GM18907 (cell line): ENCODE data around the gene SCYL1.
A peak's percentile ranks its signal among the peaks of the same experiment; 100 is the strongest.

Experiments used
- ATAC-seq: cut with Tn5 transposase; IDR thresholded peaks from one replicate; pipeline ENCODE4 v1.9.1; 2021; ENCODE audit warnings: mild to moderate bottlenecking, moderate library complexity; ENCODE audit not compliant: unreplicated experiment

The SCYL1 gene

GRCh38 chr11:65492637-65493366 lies 32.1 kb upstream of the SCYL1 start:
- ATAC-seq = peak; percentile 21

GRCh38 chr11:65493367-65494176 lies 31.3 kb upstream of the SCYL1 start:
- no peak for ATAC-seq

- ATAC-seq = no peak
These were observed 28.4 kb upstream of the SCYL1 start for GRCh38 chr11:65496304-65497140.

- ATAC-seq = peak; percentile 65
These were observed 27.5 kb upstream of the SCYL1 start for GRCh38 chr11:65497141-65498041.

- ATAC-seq = peak; percentile 2
These were observed 26.7 kb upstream of the SCYL1 start for GRCh38 chr11:65498042-65498726.

GRCh38 chr11:65498727-65498976 lies 26.2 kb upstream of the SCYL1 start:
- ATAC-seq = no peak

- ATAC-seq = peak; percentile 39
These were observed 25.7 kb upstream of the SCYL1 start, which contains the start of gene MALAT1 for GRCh38 chr11:65498977-65499712. MALAT1 (plus strand) TSS chr11:65499045.

GRCh38 chr11:65499713-65500386 lies 25.0 kb upstream of the SCYL1 start:
- no peak for ATAC-seq

GRCh38 chr11:65500387-65501185 lies 24.3 kb upstream of the SCYL1 start:
- ATAC-seq = no peak

GRCh38 chr11:65501186-65501471 lies 23.8 kb upstream of the SCYL1 start:
- no peak for ATAC-seq

GRCh38 chr11:65501472-65502273 lies 23.2 kb upstream of the SCYL1 start:
- no peak for ATAC-seq

- no peak for ATAC-seq
These were observed 22.7 kb upstream of the SCYL1 start for GRCh38 chr11:65502274-65502554.

- ATAC-seq = no peak
These were observed 22.1 kb upstream of the SCYL1 start for GRCh38 chr11:65502555-65503367.

- no peak for ATAC-seq
These were observed 21.4 kb upstream of the SCYL1 start for GRCh38 chr11:65503368-65503948.

GRCh38 chr11:65503949-65504673 lies 20.8 kb upstream of the SCYL1 start:
- no peak for ATAC-seq
